GM23338 (cell line): ENCODE measurements around the gene RPA1. TPM values are rescaled to one million over a fixed set of nuclear protein-coding genes. Genes with fewer than 3 reads are reported as not detected.

Experiments used
- ATAC-seq: fragments of 200-7000 bp; cut with Tn5 transposase; 3 replicates; pipeline ENCODE4 v1.9.1; 2020
- DNase-seq: peaks from one replicate; pipeline ENCODE4 v3.0.0-alpha.2; 2015; ENCODE audit warnings: low spot score
- H2AFZ ChIP-seq: fragments of 200-600 bp; sonication (generic); 2 replicates; pipeline ENCODE4 v1.8.0; 2016; ENCODE audit warnings: antibody characterized with exemption, mild to moderate bottlenecking, moderate library complexity
- H3F3A ChIP-seq: fragments of 200-600 bp; sonication (generic); replicated peaks from 2 replicates; pipeline ENCODE4 v1.8.0; 2017; ENCODE audit warnings: antibody characterized with exemption, mixed run types, low read depth
- H3K27ac ChIP-seq: fragments of 200-600 bp; sonication (generic); 2 replicates; pipeline ENCODE4 v1.6.1; 2016; ENCODE audit warnings: low read depth
- H3K27me3 ChIP-seq: fragments of 200-600 bp; sonication (generic); 2 replicates; pipeline ENCODE4 v1.8.0; 2016; ENCODE audit warnings: mild to moderate bottlenecking, mixed run types, moderate library complexity; ENCODE audit not compliant: insufficient read depth
- H3K36me3 ChIP-seq: fragments of 200-600 bp; sonication (generic); 2 replicates; pipeline ENCODE4 v1.8.0; 2016; ENCODE audit warnings: mild to moderate bottlenecking; ENCODE audit not compliant: insufficient read depth
- H3K4me1 ChIP-seq: fragments of 200-600 bp; sonication (generic); 2 replicates; pipeline ENCODE4 v1.8.0; 2016; ENCODE audit warnings: mild to moderate bottlenecking, moderate library complexity; ENCODE audit not compliant: insufficient read depth
- H3K4me2 ChIP-seq: fragments of 200-600 bp; sonication (generic); 2 replicates; pipeline ENCODE4 v1.7.1; 2017; ENCODE audit warnings: mixed run types
- H3K4me3 ChIP-seq: fragments of 200-600 bp; sonication (generic); 2 replicates; pipeline ENCODE4 v1.6.1; 2016; ENCODE audit warnings: mixed run types
- H3K79me2 ChIP-seq: fragments of 200-600 bp; sonication (generic); replicated peaks from 2 replicates; pipeline ENCODE4 v1.8.0; 2017; ENCODE audit warnings: mild to moderate bottlenecking; ENCODE audit not compliant: insufficient read depth
- H3K9me2 ChIP-seq: fragments of 200-600 bp; sonication (generic); 2 replicates; pipeline ENCODE4 v1.8.0; 2017; ENCODE audit not compliant: insufficient read depth
- H4K20me1 ChIP-seq: fragments of 200-600 bp; sonication (generic); replicated peaks from 2 replicates; pipeline ENCODE4 v1.8.0; 2017; ENCODE audit warnings: mild to moderate bottlenecking; ENCODE audit not compliant: insufficient read depth
- H3K27ac Mint-ChIP-seq: 2 replicates; pipeline ENCODE4 v1.8.0; 2020; ENCODE audit warnings: inconsistent platforms, mild to moderate bottlenecking, moderate library complexity, mixed read lengths
- H3K27me3 Mint-ChIP-seq: 3 replicates; pipeline ENCODE4 v1.8.0; 2022; ENCODE audit warnings: low read depth, mild to moderate bottlenecking, moderate library complexity, mixed read lengths, inconsistent platforms; ENCODE audit not compliant: insufficient read depth, poor library complexity
- H3K36me3 Mint-ChIP-seq: 3 replicates; pipeline ENCODE4 v1.8.0; 2021; ENCODE audit warnings: low read depth, mild to moderate bottlenecking, inconsistent platforms, moderate library complexity, mixed read lengths
- H3K4me1 Mint-ChIP-seq: 3 replicates; pipeline ENCODE4 v1.8.0; 2020; ENCODE audit warnings: mild to moderate bottlenecking, inconsistent platforms, mixed read lengths
- H3K4me3 Mint-ChIP-seq: 3 replicates; pipeline ENCODE4 v1.8.0; 2021; ENCODE audit warnings: moderate library complexity, mild to moderate bottlenecking, inconsistent platforms, mixed read lengths
- H3K9me3 Mint-ChIP-seq: 3 replicates; pipeline ENCODE4 v1.8.0; 2020; ENCODE audit warnings: moderate library complexity, mild to moderate bottlenecking, inconsistent platforms, mixed read lengths
- CTCF ChIP-seq, 2 experiments: fragments of 200-600 bp in 1 of 2; sonication (generic) in 1 of 2; conservative IDR thresholded peaks; 2 replicates each; pipeline versions ENCODE4 v1.5.1 to v1.6.1; 2016 to 2017; ENCODE audit warnings: antibody characterized with exemption in 2 of 2, low read depth in 2 of 2, mild to moderate bottlenecking in 2 of 2, moderate library complexity in 1 of 2
- ZNF462 ChIP-seq: fragments of 250-450 bp; sonication (Bioruptor Pico); IDR thresholded peaks from 2 replicates; pipeline ENCODE4 v1.5.0; 2020; ENCODE audit warnings: mild to moderate bottlenecking, moderate library complexity
- polyA plus RNA-seq: library from polyadenylated mRNA; unstranded; fragments of >200 nt; fragmentation: Nextera tagmentation; extraction: Ambion mirVana; gene quantifications from 2 replicates; pipeline ENCODE4 v1.2.1, GENCODE V29; 2016
- total RNA-seq: library from RNA; depleted of rRNA; stranded (reverse); fragments of >200 nt; shearing (Covaris generic); gene quantifications from 2 replicates; pipeline ENCODE4 v1.2.3, GENCODE V29; 2014

Gene RPA1
- total and polyA plus RNA-seq, 2 experiments from 2014 or later, result 33.7 to 52.1 TPM

- no peaks in the 10 kb centered on the region for H3K9me3 Mint-ChIP-seq
Measured at GRCh38 chr17:1882836-1883235, 53.0 kb downstream of the RPA1 start.

More at GRCh38 chr17:1882836-1883235, 53.0 kb downstream of the RPA1 start:
- Histone ChIP-seq H3K9me2 (no peaks in the 10 kb centered on the region), H3K79me2 (no peaks in the 10 kb centered on the region), H3F3A (peaks cover 4% of the 10 kb centered on the region; the same call in 1 of the 2 replicates), H2AFZ (no peak overlapping the region), H3K4me3 (no peak overlapping the region), H3K27ac (no peak overlapping the region), H3K4me1 (no peaks in the 10 kb centered on the region), H4K20me1 (no peaks in the 10 kb centered on the region; the same call in 1 of the 2 replicates), H3K4me2 (no peak overlapping the region), H3K36me3 (peaks cover 46% of the 10 kb centered on the region), H3K27me3 (no peaks in the 10 kb centered on the region)
- H3K36me3 Mint-ChIP-seq, result peaks cover 80% of the 10 kb centered on the region
- peak; percentile 63 for ATAC-seq
- no peak overlapping the region for H3K27ac Mint-ChIP-seq
- no peaks in the 10 kb centered on the region for H3K4me1 Mint-ChIP-seq
- DNase-seq, result peak; percentile 79
- H3K27me3 Mint-ChIP-seq, result no peaks in the 10 kb centered on the region
- no peak overlapping the region for H3K4me3 Mint-ChIP-seq
- TF ChIP-seq CTCF (conservative IDR thresholded peaks at IDR 0.05; ENCODE audit: low read depth in 2 of 2), result peak; percentile 63 to 67
- no peak for TF ChIP-seq ZNF462 (CRISPR knock-in tag)
